Stimulated activated CD8-positive, alpha-beta memory T cell treated with anti-CD3 and anti-CD28 coated beads, Interleukin-15, amount 100 ng/mL, for 24 hours (primary cell): Measurements from ENCODE around the gene WHRN.

Experiments used
- DNase-seq: peaks from one replicate; pipeline ENCODE4 v3.0.0-alpha.2; 2020; ENCODE audit warnings: low read depth

WHRN gene

DNA sequence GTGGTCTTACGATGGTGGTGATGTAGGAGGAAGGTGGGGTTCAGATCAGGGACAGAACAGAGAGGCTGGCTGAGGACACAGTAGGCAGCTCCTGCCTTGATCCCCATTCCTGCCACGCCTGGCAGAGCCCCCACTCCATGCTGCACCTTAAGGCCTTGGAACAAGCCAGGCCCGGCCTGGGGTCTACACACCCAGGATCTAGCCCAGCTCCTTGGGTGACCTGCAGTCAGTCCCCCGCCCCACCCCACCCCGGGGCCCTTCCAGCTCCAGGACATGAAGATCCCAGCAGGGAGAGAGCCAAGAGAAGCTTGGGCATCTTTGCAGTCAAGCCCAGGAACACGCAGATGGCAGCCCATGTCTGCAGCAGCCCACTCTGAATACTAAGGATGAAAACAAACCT is 34.7 kb downstream of the WHRN start:
- no peak for DNase-seq

DNA sequence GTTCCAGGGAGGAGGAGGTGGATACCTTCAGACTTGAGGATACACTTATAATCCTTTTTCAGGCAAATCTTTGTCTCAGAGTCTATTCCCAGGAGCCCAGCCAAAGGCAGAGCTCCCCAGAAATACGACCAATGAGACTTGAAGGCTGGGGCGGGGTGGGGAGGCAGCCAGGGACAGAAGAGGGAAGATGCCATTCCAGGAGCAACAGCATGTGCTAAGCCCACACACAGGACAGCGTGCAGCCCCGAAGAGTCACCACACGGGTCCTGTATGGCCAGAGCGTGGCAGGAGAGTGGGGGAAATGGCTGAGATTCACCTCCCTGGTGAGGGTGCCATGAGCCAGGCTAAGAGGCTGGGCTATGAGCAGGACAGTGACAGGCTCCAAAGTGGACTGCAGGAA is 35.2 kb downstream of the WHRN start:
- no peak for DNase-seq

GRCh38 chr9:114469091-114469853 is 36.0 kb downstream of the WHRN start:
- no peak for DNase-seq

DNA sequence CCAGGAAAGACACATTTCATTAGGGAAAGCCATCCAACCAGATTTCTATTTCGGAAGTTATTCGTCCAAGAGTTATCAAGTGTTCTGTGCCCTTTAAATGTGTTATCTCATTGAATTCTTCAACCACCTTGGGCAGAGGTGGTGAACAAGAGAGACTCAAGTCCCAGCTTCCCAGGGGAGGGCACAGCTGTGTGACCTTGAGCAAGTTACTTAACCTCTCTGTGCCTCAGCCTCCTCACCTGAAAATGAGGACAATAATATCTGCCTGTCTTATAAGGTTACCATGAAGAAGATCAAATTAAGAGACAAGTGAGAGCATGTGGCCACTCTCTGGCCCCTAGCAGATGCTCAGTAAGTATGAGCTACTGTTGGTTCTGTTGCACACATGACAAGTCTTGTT is 37.4 kb downstream of the WHRN start:
- DNase-seq, result no peak

- DNase-seq, result no peak
These were observed 38.0 kb downstream of the WHRN start for GRCh38 chr9:114467226-114467750.

DNA sequence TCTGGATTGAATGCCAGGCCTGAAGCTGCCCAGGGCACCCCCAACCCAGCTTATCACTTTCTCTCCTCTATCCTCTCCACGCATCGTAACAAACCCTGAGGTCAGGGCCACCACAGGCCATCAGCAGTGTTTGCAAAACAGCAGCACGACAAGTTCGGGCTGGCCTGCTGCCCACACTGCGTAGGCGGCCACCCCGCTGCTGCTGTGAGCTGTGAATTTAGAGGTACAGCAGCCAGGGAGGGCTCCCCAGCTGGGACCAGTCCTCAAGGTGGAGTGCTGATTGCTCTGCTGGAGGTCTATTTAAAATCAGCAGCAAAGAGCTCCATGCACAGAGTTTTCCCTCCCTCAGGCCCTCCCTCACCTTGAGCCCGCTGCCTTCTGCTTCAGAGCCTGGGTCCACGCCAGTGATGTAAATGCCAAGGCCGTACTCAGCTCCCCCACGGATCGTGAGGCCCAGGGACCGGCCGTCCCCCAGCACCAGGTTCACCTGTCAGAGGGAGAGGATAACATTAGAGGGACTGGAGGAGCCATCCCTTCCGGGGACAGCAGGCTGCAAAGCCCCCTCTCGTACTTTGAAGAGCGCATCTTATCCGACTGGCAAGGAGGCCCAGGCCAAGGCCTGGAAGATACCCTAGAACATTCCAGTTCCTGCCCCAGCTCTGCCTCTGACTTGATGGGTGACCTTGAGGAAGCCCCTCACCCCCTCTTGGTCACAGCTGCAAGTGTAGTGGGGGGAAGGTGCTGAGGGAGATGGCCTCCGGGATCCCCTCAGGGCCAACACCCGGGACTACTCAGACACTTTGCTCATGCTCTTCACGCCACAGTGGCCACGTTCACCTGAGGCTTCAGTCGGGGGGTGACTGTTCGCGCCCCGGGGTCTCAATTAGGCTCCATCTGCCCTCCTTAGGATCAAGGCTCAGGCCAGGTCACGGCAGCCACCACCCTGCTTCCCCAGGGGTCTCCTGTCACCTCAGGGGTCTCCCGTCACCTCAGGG is 39.1 kb downstream of the WHRN start:
- no peak for DNase-seq

- DNase-seq, result no peak
These were observed 39.9 kb downstream of the WHRN start for GRCh38 chr9:114465417-114465816.

DNA sequence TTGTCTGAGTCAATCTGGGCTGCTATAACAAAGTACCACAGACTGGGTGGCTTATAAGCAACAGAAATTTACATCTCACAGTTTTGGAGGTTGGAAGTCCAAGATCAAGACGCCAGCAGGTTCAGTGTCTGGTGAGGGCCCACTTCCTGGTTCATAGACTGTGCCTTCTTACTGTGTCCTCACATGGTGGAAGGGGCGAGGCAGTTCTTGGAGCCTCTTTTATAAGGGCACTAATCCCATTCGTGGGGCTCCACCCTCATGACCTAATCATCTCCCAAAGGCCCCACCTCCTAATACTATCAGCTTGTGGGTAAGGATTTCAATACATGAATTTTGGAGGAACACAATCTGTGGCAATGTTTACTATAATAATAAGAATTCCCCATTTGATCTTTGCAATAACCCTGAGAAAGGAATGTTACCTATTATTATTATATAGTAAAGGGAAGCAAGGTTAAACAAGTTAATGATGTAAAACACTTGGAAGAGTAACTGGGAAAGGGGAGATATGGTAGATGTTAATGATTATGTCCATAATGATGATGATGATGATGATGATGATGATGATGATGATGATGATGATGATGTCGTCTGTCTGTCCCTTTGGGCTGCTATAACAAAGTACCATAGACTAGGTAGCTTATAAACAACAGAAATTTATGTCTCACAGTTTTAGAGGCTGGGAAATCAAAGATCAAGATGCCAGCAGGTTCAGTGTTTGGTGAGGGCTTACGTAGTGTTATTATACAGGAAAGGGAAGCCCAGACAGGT is 40.8 kb downstream of the WHRN start:
- DNase-seq, result no peak

DNA sequence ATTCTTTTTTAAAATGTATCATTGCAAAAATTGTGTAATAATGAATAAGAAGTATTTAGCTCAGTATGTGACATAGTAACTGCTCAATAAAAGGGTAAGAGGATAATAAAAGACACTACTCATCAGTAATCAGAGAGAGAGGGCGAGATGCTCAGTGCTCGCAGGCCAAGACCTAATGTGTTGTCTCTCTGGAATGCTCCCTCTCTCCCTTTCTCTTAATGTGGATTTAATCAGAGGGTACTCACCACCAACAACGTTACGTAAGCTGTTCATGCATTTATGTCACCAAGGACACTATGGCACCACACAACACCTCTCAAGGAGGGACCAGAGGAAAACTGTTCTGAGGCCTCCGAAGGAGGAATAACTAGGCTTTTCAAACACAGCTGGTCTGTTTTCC is 42.5 kb downstream of the WHRN start:
- DNase-seq, result no peak

- no peak for DNase-seq
These were observed 43.8 kb downstream of the WHRN start for GRCh38 chr9:114461468-114461867.

DNA sequence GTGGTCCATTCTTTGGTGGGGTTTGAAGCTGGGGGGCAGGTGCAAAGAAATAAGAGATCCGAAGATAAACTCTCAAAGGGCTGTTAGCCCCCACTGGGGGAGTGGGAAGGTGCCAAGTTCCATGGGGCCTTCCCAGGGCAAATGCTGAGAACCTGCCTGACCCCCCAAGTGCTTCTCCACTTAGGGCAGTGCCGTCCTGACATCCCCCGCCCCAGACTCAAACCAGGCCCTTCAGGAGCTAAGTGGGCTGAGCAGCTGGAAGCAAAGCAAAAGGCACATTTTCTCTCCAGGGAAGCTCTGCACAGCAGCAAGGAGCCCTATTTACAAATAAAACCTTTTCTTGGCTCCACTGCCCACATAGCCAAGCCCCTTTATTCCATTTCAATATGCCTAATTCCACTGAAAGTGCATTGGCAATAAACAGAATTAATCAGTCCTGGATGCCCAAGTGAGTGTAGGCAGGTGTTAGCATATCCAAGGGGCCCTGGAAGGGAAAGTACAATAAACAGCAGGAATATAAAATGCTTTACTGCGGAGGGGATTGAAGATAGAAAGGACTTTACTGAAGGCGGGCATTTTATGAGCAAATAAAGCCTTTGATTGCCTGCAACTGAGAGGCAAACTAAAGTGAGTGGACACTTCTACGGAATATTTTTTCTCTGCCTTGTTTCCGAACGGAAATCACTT is 44.6 kb downstream of the WHRN start:
- no peak for DNase-seq

GRCh38 chr9:114459464-114459863 is 45.8 kb downstream of the WHRN start:
- no peak for DNase-seq

GRCh38 chr9:114456929-114457328 is 48.3 kb downstream of the WHRN start:
- no peak for DNase-seq

DNA sequence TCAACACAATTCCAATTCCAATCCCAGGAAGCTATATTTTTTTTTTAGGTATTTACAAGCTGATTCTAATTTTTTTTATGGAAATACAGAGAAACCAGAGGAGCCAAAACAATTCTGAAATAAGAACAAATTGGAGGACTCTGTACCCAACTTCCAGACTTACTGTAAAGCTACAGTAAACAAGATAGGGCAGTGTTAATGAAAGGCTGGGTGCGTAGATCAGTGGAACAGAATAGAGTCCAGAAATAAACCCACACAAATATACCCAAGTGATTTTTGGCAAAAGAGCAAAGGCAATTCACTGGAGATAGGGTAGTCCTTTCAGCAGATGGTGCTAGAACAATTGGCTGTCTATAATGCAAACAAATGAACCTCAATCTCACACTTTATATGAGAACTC is 50.6 kb downstream of the WHRN start:
- DNase-seq, result no peak

- DNase-seq, result no peak
These were observed 52.8 kb downstream of the WHRN start for GRCh38 chr9:114452219-114453165.

- DNase-seq, result no peak
These were observed 53.6 kb downstream of the WHRN start for GRCh38 chr9:114451707-114452031.

- DNase-seq, result no peak
These were observed 54.2 kb downstream of the WHRN start for GRCh38 chr9:114450833-114451706.

DNA sequence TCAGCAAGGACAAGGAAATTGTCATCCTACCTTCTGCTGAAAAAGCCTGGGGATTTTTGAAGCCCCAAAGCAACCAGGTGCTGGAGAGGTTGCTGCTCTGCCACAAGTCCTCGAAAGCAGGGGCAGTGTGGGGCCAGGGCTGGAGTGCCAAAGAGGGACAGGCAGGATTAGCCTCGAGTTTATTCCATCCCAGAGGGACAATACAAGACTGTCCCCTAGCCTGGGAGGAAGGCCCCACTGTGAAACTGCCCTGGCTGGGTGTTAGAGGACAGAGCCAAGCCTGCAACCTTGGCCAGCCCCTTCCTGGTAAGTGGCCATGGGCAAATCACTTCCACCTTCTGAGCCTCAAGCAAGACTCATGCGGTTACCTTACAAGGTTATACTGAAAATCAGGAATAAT is 55.1 kb downstream of the WHRN start:
- no peak for DNase-seq

- DNase-seq, result no peak
These were observed 56.0 kb downstream of the WHRN start for GRCh38 chr9:114449236-114449635.

DNA sequence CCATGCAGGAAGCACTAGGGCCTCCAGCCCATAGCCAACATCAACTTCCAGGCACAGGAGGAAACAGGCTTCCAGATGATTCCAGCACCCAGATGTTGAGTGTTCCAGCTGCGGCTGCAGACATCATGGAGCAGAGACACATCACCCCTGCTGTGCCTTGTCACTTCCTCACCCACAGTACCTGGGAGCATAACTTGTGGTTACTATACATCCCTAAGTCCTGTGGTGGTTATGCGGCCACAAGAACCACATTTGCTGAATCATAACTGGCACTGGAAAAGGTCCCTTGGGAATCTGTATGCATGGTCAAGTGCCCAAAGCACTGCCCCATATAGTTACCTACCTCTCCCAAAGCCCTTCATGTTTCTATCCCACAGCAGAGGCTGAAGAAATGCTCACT is 56.6 kb downstream of the WHRN start:
- DNase-seq, result no peak
